Esophagus squamous epithelium (tissue), 5 donors: ENCODE results near the gene MTHFSD. TPM values are rescaled to one million over a fixed set of nuclear protein-coding genes. Genes with fewer than 3 reads are reported as not detected.

Experiments used
- DNase-seq: peaks from one replicate; lab custom pipeline; 2025; lab: John Stamatoyannopoulos, UW
- H3K27ac ChIP-seq, 4 donors: fragments of 200-600 bp; sonication (generic); one replicate each; pipeline ENCODE4 v1.5.1; 2016 to 2019; ENCODE audit warnings: mild to moderate bottlenecking in 1 of 4
- H3K27me3 ChIP-seq, 4 donors: fragments of 200-600 bp; sonication (generic); 1 replicate in 3 of 4; 2 replicates in 1 of 4; pipeline versions ENCODE4 v1.5.1 to v1.6.0; 2017 to 2021; ENCODE audit warnings: antibody characterized with exemption in 1 of 4
- H3K36me3 ChIP-seq, 3 donors: fragments of 200-600 bp; sonication (generic); one replicate each; pipeline ENCODE4 v1.5.1; 2016 to 2019
- H3K4me1 ChIP-seq, 3 donors: fragments of 200-600 bp; sonication (generic); one replicate each; pipeline ENCODE4 v1.5.1; 2017 to 2019
- H3K4me3 ChIP-seq, 4 donors: fragments of 200-600 bp; sonication (generic); 1 replicate in 3 of 4; 2 replicates in 1 of 4; pipeline ENCODE4 v1.5.1; 2016 to 2019; ENCODE audit warnings: mild to moderate bottlenecking in 2 of 4, moderate library complexity in 1 of 4
- H3K9me3 ChIP-seq, 3 donors: fragments of 200-600 bp; sonication (generic); one replicate each; pipeline ENCODE4 v1.5.1; 2016 to 2019
- CTCF ChIP-seq, 6 experiments: fragments of 450-650 bp in 4 of 6; fragments of 200-600 bp in 2 of 6; sonication (generic) in 2 of 6; IDR thresholded peaks; one replicate each; pipeline ENCODE4 v1.5.1; 2016 to 2019; ENCODE audit warnings: antibody characterized with exemption in 6 of 6, mild to moderate bottlenecking in 4 of 6, moderate library complexity in 4 of 6
- POLR2A ChIP-seq, 4 donors: fragments of 450-650 bp; IDR thresholded peaks; one replicate each; pipeline ENCODE4 v1.6.1; 2017; ENCODE audit warnings: antibody characterized with exemption in 4 of 4, mild to moderate bottlenecking in 4 of 4, moderate library complexity in 3 of 4
- WGBS, 2 donors: methylation state at CpG; one replicate each; pipeline ENCODE4 v1.1.5; 2018; 5-methylcytosine and 5-hydroxymethylcytosine counted together
- intact Hi-C: fragments of 100-400 bp; cut with DNase I; formaldehyde crosslinking; loops from one replicate; pipeline ENCODE4 v1.15.0; 2022
- total RNA-seq, 4 donors: library from RNA; depleted of rRNA; stranded (reverse); fragments of >200 nt; gene quantifications; one replicate each; pipeline ENCODE4 v1.1.0, GENCODE V29; 2016
- donor health status: DM: yes; HTN: yes; CAD: no.

Gene MTHFSD
- total RNA-seq, 4 donors from 2014 or later, result 10.7 to 17.7 (median 14.8) TPM

- Histone ChIP-seq H3K4me3 (peak overlapping the region; percentile 17 to 63 (median 42)), H3K27me3 (peaks cover 18 to 100% (median 31%) of the 10 kb centered on the region in 4 donors), H3K9me3 (no peaks in the 10 kb centered on the region), H3K36me3 (no peaks in the 10 kb centered on the region), H3K27ac (peak overlapping the region; percentile 76 to 95 (median 92)), H3K4me1 (peaks cover 4 to 49% (median 10%) of the 10 kb centered on the region in 3 donors)
- intact Hi-C loops, result no loop called here
- 9 to 20% methylated on average over 12 of the region's 61 CpGs for WGBS, 2 donors
- DNase-seq, result no peak
- TF ChIP-seq POLR2A (IDR thresholded peaks at IDR 0.05) (peak in 1 of 4 donors; percentile 19), CTCF (IDR thresholded peaks at IDR 0.05) (no peak)
These were observed 56.2 kb downstream of the MTHFSD start for GRCh38 chr16:86498671-86499439.

- Histone ChIP-seq H3K4me1 (peaks cover 4 to 56% (median 10%) of the 10 kb centered on the region in 3 donors), H3K27me3 (peaks cover 15 to 100% (median 29%) of the 10 kb centered on the region in 4 donors), H3K4me3 (peak overlapping the region; percentile 17 to 63 (median 42)), H3K36me3 (no peaks in the 10 kb centered on the region), H3K27ac (peak overlapping the region; percentile 76 to 95 (median 92)), H3K9me3 (no peaks in the 10 kb centered on the region)
- WGBS, 2 donors, result 4 to 7% methylated on average over 8 to 15 of the region's 29 CpGs
- DNase-seq, result no peak
- intact Hi-C loops, result no loop called here
- TF ChIP-seq CTCF (IDR thresholded peaks at IDR 0.05) (peak in 1 of 6 experiments; percentile 18), POLR2A (IDR thresholded peaks at IDR 0.05) (no peak)
These were observed 56.8 kb downstream of the MTHFSD start for GRCh38 chr16:86498155-86498670.

GRCh38 chr16:86497551-86498021 is 57.4 kb downstream of the MTHFSD start:
- H3K4me1 ChIP-seq, result peaks cover 4 to 62% (median 10%) of the 10 kb centered on the region in 3 donors
- DNase-seq, result no peak
- H3K27ac ChIP-seq, result peak overlapping the region; percentile 76 to 95 (median 92)
- H3K4me3 ChIP-seq, result peak overlapping the region; percentile 17 to 63 (median 42)
- no peaks in the 10 kb centered on the region for H3K36me3 ChIP-seq
- 0% methylated on average over 2 of the region's 44 CpGs; no CpG with 5 or more reads in 1 of the 2 donors for WGBS, 2 donors
- TF ChIP-seq CTCF (IDR thresholded peaks at IDR 0.05), result no peak
- peaks cover 14 to 100% (median 29%) of the 10 kb centered on the region in 4 donors for H3K27me3 ChIP-seq
- intact Hi-C loops, result no loop called here
- H3K9me3 ChIP-seq, result no peaks in the 10 kb centered on the region

GRCh38 chr16:86496929-86497461 is 58.0 kb downstream of the MTHFSD start:
- DNase-seq, result no peak
- intact Hi-C loops, result no loop called here
- Histone ChIP-seq H3K4me3 (peak overlapping the region; percentile 17 to 63 (median 42)), H3K9me3 (no peaks in the 10 kb centered on the region), H3K27ac (peak overlapping the region; percentile 76 to 95 (median 92)), H3K4me1 (peaks cover 4 to 66% (median 10%) of the 10 kb centered on the region in 3 donors), H3K36me3 (no peaks in the 10 kb centered on the region), H3K27me3 (peaks cover 14 to 100% (median 29%) of the 10 kb centered on the region in 4 donors)
- TF ChIP-seq CTCF (IDR thresholded peaks at IDR 0.05) (no peak), POLR2A (IDR thresholded peaks at IDR 0.05) (no peak)
- WGBS, 2 donors, result 6 to 13% methylated on average over 13 to 19 of the region's 45 CpGs
